ENCODE measurements around the gene PGLYRP1. TPM values are rescaled to one million over a fixed set of nuclear protein-coding genes. Genes with fewer than 3 reads are reported as not detected.

Gene PGLYRP1
- total RNA-seq, 1 donor from 2014 or later, result not detected

- H3K9me3 ChIP-seq, result no peaks in the 10 kb centered on the region
- peaks cover 23% of the 10 kb centered on the region for H3K4me1 ChIP-seq
- peak overlapping the region; percentile 23 for H3K27ac ChIP-seq
- DNase-seq (ENCODE audit: extremely low spot score in 2 of 2), result no peak
- H3K27me3 ChIP-seq, result no peaks in the 10 kb centered on the region
- peak overlapping the region; percentile 63 to 67 for H3K4me3 ChIP-seq
- TF ChIP-seq POLR2A (IDR thresholded peaks at IDR 0.05) (no peak), POLR2AphosphoS5 (IDR thresholded peaks at IDR 0.05; ENCODE audit: insufficient read depth in 1 of 2, low read depth in 1 of 2) (no peak), CTCF (IDR thresholded peaks at IDR 0.05) (peak; percentile 27 to 87 (median 58))
- H3K36me3 ChIP-seq, result no peaks in the 10 kb centered on the region
- intact Hi-C loops (cut with DNase I), result loop anchor here (10.0 kb wide), 2 partner anchors 142 to 202 kb away; partner anchors contain the start of gene RSPH6A
Observed at GRCh38 chr19:46016426-46017094, 6.3 kb downstream of the PGLYRP1 start.

- Histone ChIP-seq H3K27ac (peak overlapping the region; percentile 23), H3K27me3 (no peaks in the 10 kb centered on the region), H3K9me3 (no peaks in the 10 kb centered on the region), H3K4me3 (peak overlapping the region; percentile 63 to 67), H3K36me3 (no peaks in the 10 kb centered on the region), H3K4me1 (peaks cover 23% of the 10 kb centered on the region)
- intact Hi-C loops (cut with DNase I), result loop anchor here (10.0 kb wide), 2 partner anchors 141 to 201 kb away; partner anchors contain the start of gene RSPH6A
- DNase-seq (ENCODE audit: extremely low spot score in 2 of 2), result no peak
- TF ChIP-seq CTCF (IDR thresholded peaks at IDR 0.05) (no peak), POLR2A (IDR thresholded peaks at IDR 0.05) (no peak), POLR2AphosphoS5 (IDR thresholded peaks at IDR 0.05; ENCODE audit: insufficient read depth in 1 of 2, low read depth in 1 of 2) (no peak)
Observed at GRCh38 chr19:46015687-46016425, 7.0 kb downstream of the PGLYRP1 start.

- H3K27me3 ChIP-seq, result no peaks in the 10 kb centered on the region
- no peaks in the 10 kb centered on the region for H3K9me3 ChIP-seq
- H3K27ac ChIP-seq, result no peak overlapping the region
- H3K4me1 ChIP-seq, result peaks cover 23% of the 10 kb centered on the region
- TF ChIP-seq POLR2AphosphoS5 (IDR thresholded peaks at IDR 0.05; ENCODE audit: insufficient read depth in 1 of 2, low read depth in 1 of 2) (no peak), CTCF (IDR thresholded peaks at IDR 0.05) (no peak), POLR2A (IDR thresholded peaks at IDR 0.05) (no peak)
- intact Hi-C loops (cut with DNase I), result loop anchor here (10.0 kb wide), 2 partner anchors 140 to 200 kb away; partner anchors contain the start of gene RSPH6A
- peak overlapping the region; percentile 63 to 67 for H3K4me3 ChIP-seq
- no peak for DNase-seq (ENCODE audit: extremely low spot score in 2 of 2)
- H3K36me3 ChIP-seq, result no peaks in the 10 kb centered on the region
Observed at GRCh38 chr19:46014941-46015686, 7.7 kb downstream of the PGLYRP1 start.

GRCh38 chr19:46014534-46014933 is 8.3 kb downstream of the PGLYRP1 start:
- H3K4me1 ChIP-seq, result peaks cover 23% of the 10 kb centered on the region
- DNase-seq (ENCODE audit: extremely low spot score in 2 of 2), result no peak
- intact Hi-C loops (cut with DNase I), result loop anchor here (10.0 kb wide), 2 partner anchors 140 to 200 kb away; partner anchors contain the start of gene RSPH6A
- H3K9me3 ChIP-seq, result no peaks in the 10 kb centered on the region
- H3K27ac ChIP-seq, result no peak overlapping the region
- no peak for TF ChIP-seq CTCF (IDR thresholded peaks at IDR 0.05)
- TF ChIP-seq POLR2A (IDR thresholded peaks at IDR 0.05), result no peak
- TF ChIP-seq POLR2AphosphoS5 (IDR thresholded peaks at IDR 0.05; ENCODE audit: insufficient read depth in 1 of 2, low read depth in 1 of 2), result no peak
- H3K4me3 ChIP-seq, result peak overlapping the region; percentile 63 to 67
- H3K27me3 ChIP-seq, result no peaks in the 10 kb centered on the region
- no peaks in the 10 kb centered on the region for H3K36me3 ChIP-seq

Data from vagina (tissue), 2 donors.